ENCODE results near the gene MAS1L. TPM values are rescaled to one million over a fixed set of nuclear protein-coding genes. Genes with fewer than 3 reads are reported as not detected.

The MAS1L gene
- total RNA-seq, 1 experiment from 2014 or later = not detected

DNA sequence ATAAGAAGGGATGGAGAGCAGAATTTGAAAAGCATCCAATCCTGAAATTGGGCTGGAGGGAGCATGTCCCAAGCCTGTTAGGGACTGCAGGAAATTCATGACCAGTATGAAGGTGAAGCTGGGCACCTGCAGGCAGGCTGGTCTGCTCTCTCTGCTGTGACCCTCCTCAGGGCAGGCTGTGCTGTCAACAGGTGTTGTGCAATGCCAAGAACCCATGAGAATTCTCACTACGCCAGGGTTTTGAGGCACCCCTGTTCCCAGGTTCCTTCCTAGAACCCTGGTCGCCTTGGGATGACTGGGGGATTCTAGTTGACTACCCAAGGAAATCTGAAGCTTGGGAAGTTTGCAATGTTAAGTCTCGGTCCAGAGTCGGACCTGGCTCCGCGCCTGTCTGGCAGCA is 13.3 kb upstream of the MAS1L start:
- Histone ChIP-seq H3K36me3 (no peaks in the 10 kb centered on the region), H3K9me3 (replicated peaks) (no peaks in the 10 kb centered on the region), H3K27me3 (no peaks in the 10 kb centered on the region), H3K27ac (no peak overlapping the region), H3K4me1 (no peaks in the 10 kb centered on the region), H3K4me3 (no peak overlapping the region)
- no peak for DNase-seq

GRCh38 chr6:29500594-29500993 is 12.8 kb upstream of the MAS1L start:
- Histone ChIP-seq H3K27me3 (no peaks in the 10 kb centered on the region), H3K4me1 (no peaks in the 10 kb centered on the region), H3K9me3 (replicated peaks) (no peaks in the 10 kb centered on the region), H3K27ac (no peak overlapping the region), H3K36me3 (no peaks in the 10 kb centered on the region), H3K4me3 (no peak overlapping the region)
- DNase-seq = no peak

- no peak for DNase-seq
- Histone ChIP-seq H3K27ac (no peak overlapping the region), H3K4me1 (no peaks in the 10 kb centered on the region)
These were observed 11.9 kb upstream of the MAS1L start for GRCh38 chr6:29499704-29500103.

GRCh38 chr6:29496961-29497360 is 9.2 kb upstream of the MAS1L start:
- Histone ChIP-seq H3K4me3 (no peak overlapping the region), H3K9me3 (replicated peaks) (no peaks in the 10 kb centered on the region), H3K27ac (no peak overlapping the region), H3K27me3 (no peaks in the 10 kb centered on the region), H3K36me3 (no peaks in the 10 kb centered on the region), H3K4me1 (no peaks in the 10 kb centered on the region)
- no peak for DNase-seq

More at GRCh38 chr6:29499704-29500103, 11.9 kb upstream of the MAS1L start:
- no peaks in the 10 kb centered on the region for H3K36me3 ChIP-seq
- H3K4me3 ChIP-seq = no peak overlapping the region
- no peaks in the 10 kb centered on the region for H3K9me3 ChIP-seq (replicated peaks)
- no peaks in the 10 kb centered on the region for H3K27me3 ChIP-seq

- DNase-seq = no peak
- H3K27me3 ChIP-seq = no peaks in the 10 kb centered on the region
- no peaks in the 10 kb centered on the region for H3K9me3 ChIP-seq (replicated peaks)
- H3K4me3 ChIP-seq = no peak overlapping the region
- H3K36me3 ChIP-seq = no peaks in the 10 kb centered on the region
- H3K4me1 ChIP-seq = no peaks in the 10 kb centered on the region
- no peak overlapping the region for H3K27ac ChIP-seq
These were observed 7.8 kb upstream of the MAS1L start for GRCh38 chr6:29495571-29495970.

DNA sequence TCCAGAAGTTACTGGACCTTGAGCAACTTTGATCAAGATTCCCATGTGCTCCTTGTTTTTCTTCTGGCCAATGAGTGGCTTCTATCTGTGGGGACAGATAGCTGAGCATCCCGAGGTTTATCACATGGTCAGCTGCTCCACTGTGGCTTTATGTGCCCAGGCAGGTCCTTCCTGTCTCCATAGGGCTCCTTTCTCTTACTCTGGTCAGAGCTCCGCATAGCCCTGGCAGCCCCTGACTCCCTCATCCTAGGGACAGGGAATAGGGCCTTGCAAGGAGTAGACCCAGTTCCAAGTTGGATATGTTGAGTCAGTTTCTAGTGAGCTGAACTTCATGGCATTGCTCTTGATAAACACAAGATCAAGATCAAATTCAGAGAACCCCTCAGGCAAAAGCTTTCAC is 6.4 kb upstream of the MAS1L start:
- H3K4me3 ChIP-seq = no peak overlapping the region

GRCh38 chr6:29493261-29493660 is 5.5 kb upstream of the MAS1L start:
- no peaks in the 10 kb centered on the region for H3K27me3 ChIP-seq
- no peak overlapping the region for H3K4me3 ChIP-seq
- no peak overlapping the region for H3K27ac ChIP-seq
- no peak for DNase-seq
- no peaks in the 10 kb centered on the region for H3K36me3 ChIP-seq
- no peaks in the 10 kb centered on the region for H3K4me1 ChIP-seq
- H3K9me3 ChIP-seq (replicated peaks) = no peaks in the 10 kb centered on the region

More for the DNA sequence above, 6.4 kb upstream of the MAS1L start:
- Histone ChIP-seq H3K36me3 (no peaks in the 10 kb centered on the region), H3K9me3 (replicated peaks) (no peaks in the 10 kb centered on the region), H3K27ac (no peak overlapping the region), H3K4me1 (no peaks in the 10 kb centered on the region), H3K27me3 (no peaks in the 10 kb centered on the region)
- no peak for DNase-seq

GRCh38 chr6:29491574-29491973 is 3.8 kb upstream of the MAS1L start:
- DNase-seq = no peak
- no peak overlapping the region for H3K4me3 ChIP-seq
- H3K27me3 ChIP-seq = no peaks in the 10 kb centered on the region
- H3K9me3 ChIP-seq (replicated peaks) = no peaks in the 10 kb centered on the region
- H3K27ac ChIP-seq = no peak overlapping the region
- no peaks in the 10 kb centered on the region for H3K4me1 ChIP-seq
- no peaks in the 10 kb centered on the region for H3K36me3 ChIP-seq

DNA sequence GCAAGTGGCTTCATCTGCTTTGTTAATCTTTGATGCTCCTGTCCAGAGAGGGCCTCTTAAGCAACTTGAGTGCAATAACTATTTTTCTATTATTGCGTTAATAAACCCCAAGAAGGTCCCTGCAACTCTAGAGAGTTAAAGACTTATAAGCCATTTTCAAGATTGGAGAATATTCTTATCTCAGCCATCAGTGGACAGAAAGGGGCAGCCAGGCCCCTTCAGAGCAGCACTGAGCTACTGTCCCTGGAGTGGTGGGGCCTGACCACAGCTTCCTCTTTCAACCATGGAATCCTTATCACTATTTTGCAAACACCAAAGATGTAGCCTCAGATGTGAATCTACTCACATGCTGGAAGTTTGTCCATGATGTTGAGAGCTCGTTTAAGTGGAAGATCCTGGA is 2.8 kb upstream of the MAS1L start:
- Histone ChIP-seq H3K4me1 (no peaks in the 10 kb centered on the region), H3K4me3 (no peak overlapping the region), H3K36me3 (no peaks in the 10 kb centered on the region), H3K27me3 (no peaks in the 10 kb centered on the region), H3K27ac (no peak overlapping the region), H3K9me3 (replicated peaks) (no peaks in the 10 kb centered on the region)
- no peak for DNase-seq

- Histone ChIP-seq H3K4me3 (no peak overlapping the region), H3K9me3 (replicated peaks) (no peaks in the 10 kb centered on the region), H3K27ac (no peak overlapping the region), H3K27me3 (no peaks in the 10 kb centered on the region), H3K4me1 (no peaks in the 10 kb centered on the region), H3K36me3 (no peaks in the 10 kb centered on the region)
- no peak for DNase-seq
These were observed 2.3 kb upstream of the MAS1L start for GRCh38 chr6:29490055-29490454.

DNA sequence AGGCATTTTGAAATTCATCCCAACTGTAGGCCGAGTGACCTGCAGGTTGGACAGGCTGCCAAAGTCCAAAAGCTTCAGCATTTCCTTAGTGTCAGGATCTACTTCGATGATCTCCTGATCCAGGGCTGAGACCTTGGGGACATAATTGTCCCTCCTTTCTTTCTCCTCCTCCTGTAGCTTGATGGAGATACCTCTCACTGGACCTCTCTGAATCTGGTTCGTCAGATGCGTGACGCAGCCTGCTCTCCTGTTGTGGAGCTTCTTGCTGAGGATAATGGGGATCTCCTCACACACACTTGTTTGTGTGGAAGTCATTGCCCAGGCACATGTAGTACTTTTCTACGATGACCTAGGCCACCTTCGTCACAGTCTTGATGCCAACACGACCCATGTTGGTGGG is 1.5 kb upstream of the MAS1L start:
- Histone ChIP-seq H3K9me3 (replicated peaks) (no peaks in the 10 kb centered on the region; the same call in 1 of the 2 replicates), H3K27me3 (no peaks in the 10 kb centered on the region), H3K4me1 (no peaks in the 10 kb centered on the region), H3K4me3 (no peak overlapping the region), H3K36me3 (no peaks in the 10 kb centered on the region), H3K27ac (no peak overlapping the region)
- no peak for DNase-seq

- Histone ChIP-seq H3K4me1 (no peaks in the 10 kb centered on the region), H3K27me3 (no peaks in the 10 kb centered on the region), H3K36me3 (no peaks in the 10 kb centered on the region), H3K27ac (no peak overlapping the region), H3K9me3 (replicated peaks) (no peaks in the 10 kb centered on the region; the same call in 1 of the 2 replicates), H3K4me3 (no peak overlapping the region)
- DNase-seq = no peak
These were observed 1.1 kb upstream of the MAS1L start for GRCh38 chr6:29488874-29489273.

DNA sequence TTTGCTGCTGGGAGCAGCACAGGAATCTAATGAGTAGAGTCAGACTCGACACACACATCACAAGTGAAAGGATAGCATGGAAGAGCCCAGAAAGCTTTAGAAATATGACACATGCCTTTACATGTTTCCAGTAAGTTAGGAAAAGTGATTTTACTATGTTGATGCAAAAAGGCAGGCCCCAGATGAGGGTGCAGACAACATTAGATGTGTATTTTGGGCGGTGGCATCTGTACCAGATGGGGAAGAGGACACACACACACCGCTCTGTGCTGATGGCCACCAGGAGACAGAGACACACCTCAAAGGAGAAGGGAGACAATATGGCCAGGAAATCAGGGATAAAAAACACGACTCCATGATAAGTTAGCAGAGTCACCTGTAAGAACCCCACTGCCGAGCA is 625 bp downstream of the MAS1L start:
- Histone ChIP-seq H3K9me3 (replicated peaks) (no peaks in the 10 kb centered on the region; the same call in 1 of the 2 replicates), H3K4me1 (no peaks in the 10 kb centered on the region), H3K27ac (no peak overlapping the region), H3K27me3 (no peaks in the 10 kb centered on the region), H3K36me3 (no peaks in the 10 kb centered on the region), H3K4me3 (no peak overlapping the region)
- no peak for DNase-seq

DNA sequence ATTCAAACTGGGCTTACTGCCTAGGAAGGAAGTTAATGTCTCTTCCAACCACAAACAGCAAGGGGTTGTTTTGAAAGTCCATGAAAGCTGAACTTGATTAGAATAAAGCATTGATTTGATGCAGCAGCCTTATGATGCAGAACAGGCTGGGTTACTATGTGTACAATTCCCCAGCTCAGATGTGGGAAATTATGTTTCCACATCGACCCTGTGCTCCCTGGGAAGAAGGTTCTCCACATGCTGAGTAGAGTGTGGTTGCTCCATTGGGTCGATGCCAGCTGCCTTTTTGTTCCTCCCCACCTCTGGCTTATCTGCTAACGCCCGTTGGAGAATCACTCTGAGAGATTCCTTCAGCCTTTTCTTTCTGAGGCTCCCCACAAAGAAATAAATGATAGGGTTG is 1.2 kb downstream of the MAS1L start:
- H3K9me3 ChIP-seq (replicated peaks) = no peaks in the 10 kb centered on the region; the same call in 1 of the 2 replicates
- H3K27me3 ChIP-seq = no peaks in the 10 kb centered on the region
- H3K4me1 ChIP-seq = no peaks in the 10 kb centered on the region
- H3K36me3 ChIP-seq = no peaks in the 10 kb centered on the region
- no peak overlapping the region for H3K27ac ChIP-seq
- H3K4me3 ChIP-seq = no peak overlapping the region
- DNase-seq = no peak

DNA sequence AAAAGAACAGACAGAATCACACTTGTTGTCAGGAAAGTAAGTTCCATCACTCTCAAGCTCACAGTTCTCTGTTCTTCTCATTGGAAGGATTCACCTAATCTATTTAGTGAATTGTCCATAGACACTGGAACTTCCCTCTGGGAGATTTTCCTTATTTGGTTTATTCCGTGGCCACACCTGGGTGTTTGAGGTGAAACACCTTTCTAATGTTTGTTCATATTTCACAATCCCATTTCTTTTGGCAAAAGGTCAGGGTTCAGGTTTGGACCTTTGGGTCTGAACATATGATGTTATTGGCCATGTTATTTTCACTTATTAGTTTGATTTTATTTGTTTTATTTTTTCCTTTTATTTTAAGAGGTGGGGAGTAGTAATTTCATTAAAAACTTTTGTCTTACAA is 4.0 kb downstream of the MAS1L start:
- DNase-seq = no peak
- Histone ChIP-seq H3K27me3 (no peaks in the 10 kb centered on the region), H3K27ac (no peak overlapping the region), H3K4me3 (no peak overlapping the region), H3K36me3 (no peaks in the 10 kb centered on the region), H3K9me3 (replicated peaks) (no peaks in the 10 kb centered on the region; the same call in 1 of the 2 replicates), H3K4me1 (no peaks in the 10 kb centered on the region)

DNA sequence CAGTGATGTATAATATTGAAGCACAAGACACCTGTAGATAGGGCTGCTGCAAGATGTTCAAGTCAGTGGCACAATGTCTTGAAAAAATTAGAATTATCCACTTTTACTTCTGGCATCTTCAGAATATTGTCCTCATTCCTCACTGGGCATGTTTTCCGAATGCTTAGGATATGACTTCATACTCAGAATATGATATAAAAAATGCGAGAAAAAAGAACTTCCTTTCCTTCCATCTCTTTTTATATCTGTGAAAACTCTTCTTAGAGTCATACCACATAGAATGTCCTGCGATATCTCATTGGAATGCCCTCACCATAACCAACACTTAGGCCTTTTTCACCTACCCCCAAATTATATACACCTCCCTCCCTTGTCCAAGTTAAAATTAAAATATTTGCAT is 4.6 kb downstream of the MAS1L start:
- Histone ChIP-seq H3K9me3 (replicated peaks) (no peaks in the 10 kb centered on the region; the same call in 1 of the 2 replicates), H3K27ac (no peak overlapping the region), H3K4me1 (no peaks in the 10 kb centered on the region), H3K27me3 (no peaks in the 10 kb centered on the region), H3K36me3 (no peaks in the 10 kb centered on the region), H3K4me3 (no peak overlapping the region)
- DNase-seq = no peak
